ENCODE measurements around the gene TMEM9.

The TMEM9 gene

GRCh38 chr1:201154389-201155165 is at the start of gene TMEM9:
Gene TMEM9, minus strand, starts transcription at chr1:201154474. Its CDS starts 551 bp downstream, at chr1:201153923.
- peak within 1 kb of the TSS; percentile 58 for H3K4me3 ChIP-seq (ENCODE audit: low read depth, low read length)

GRCh38 chr1:201198598-201198997 is 44.3 kb upstream of the TMEM9 start:
- H3K4me3 ChIP-seq (ENCODE audit: low read depth, low read length), result no peak overlapping the region

GRCh38 chr1:201194046-201194445 is 39.8 kb upstream of the TMEM9 start:
- H3K4me3 ChIP-seq (ENCODE audit: low read depth, low read length), result no peak overlapping the region

GRCh38 chr1:201192261-201192788 is 38.1 kb upstream of the TMEM9 start:
- H3K4me3 ChIP-seq (ENCODE audit: low read depth, low read length), result no peak overlapping the region

- no peak overlapping the region for H3K4me3 ChIP-seq (ENCODE audit: low read depth, low read length)
Measured at GRCh38 chr1:201191653-201192260, 37.5 kb upstream of the TMEM9 start.

GRCh38 chr1:201190624-201191051 is 36.4 kb upstream of the TMEM9 start, which contains the start of gene IGFN1:
Gene IGFN1, plus strand, starts transcription at chr1:201190824. Its CDS starts 2,470 bp downstream, at chr1:201193294.
- H3K4me3 ChIP-seq (ENCODE audit: low read depth, low read length), result no peak within 1 kb of the TSS

- no peak overlapping the region for H3K4me3 ChIP-seq (ENCODE audit: low read depth, low read length)
Measured at GRCh38 chr1:201190005-201190404, 35.7 kb upstream of the TMEM9 start.

GRCh38 chr1:201189085-201189484 is 34.8 kb upstream of the TMEM9 start:
- no peak overlapping the region for H3K4me3 ChIP-seq (ENCODE audit: low read depth, low read length)

- H3K4me3 ChIP-seq (ENCODE audit: low read depth, low read length), result no peak overlapping the region
Measured at GRCh38 chr1:201186192-201186591, 31.9 kb upstream of the TMEM9 start.

- H3K4me3 ChIP-seq (ENCODE audit: low read depth, low read length), result no peak overlapping the region
Measured at GRCh38 chr1:201185527-201186128, 31.4 kb upstream of the TMEM9 start.

- no peak overlapping the region for H3K4me3 ChIP-seq (ENCODE audit: low read depth, low read length)
Measured at GRCh38 chr1:201185123-201185453, 30.8 kb upstream of the TMEM9 start.

- H3K4me3 ChIP-seq (ENCODE audit: low read depth, low read length), result no peak overlapping the region
Measured at GRCh38 chr1:201184307-201185122, 30.2 kb upstream of the TMEM9 start.

- H3K4me3 ChIP-seq (ENCODE audit: low read depth, low read length), result no peak overlapping the region
Measured at GRCh38 chr1:201183753-201184152, 29.5 kb upstream of the TMEM9 start.

GRCh38 chr1:201183209-201183608 is 28.9 kb upstream of the TMEM9 start:
- no peak overlapping the region for H3K4me3 ChIP-seq (ENCODE audit: low read depth, low read length)

GRCh38 chr1:201181726-201182125 is 27.5 kb upstream of the TMEM9 start:
- no peak overlapping the region for H3K4me3 ChIP-seq (ENCODE audit: low read depth, low read length)

GRCh38 chr1:201181323-201181722 is 27.0 kb upstream of the TMEM9 start:
- no peak overlapping the region for H3K4me3 ChIP-seq (ENCODE audit: low read depth, low read length)

- H3K4me3 ChIP-seq (ENCODE audit: low read depth, low read length), result no peak overlapping the region
Measured at GRCh38 chr1:201180901-201181300, 26.6 kb upstream of the TMEM9 start.

GRCh38 chr1:201180141-201180540 is 25.9 kb upstream of the TMEM9 start:
- H3K4me3 ChIP-seq (ENCODE audit: low read depth, low read length), result no peak overlapping the region

- no peak overlapping the region for H3K4me3 ChIP-seq (ENCODE audit: low read depth, low read length)
Measured at GRCh38 chr1:201178718-201179117, 24.4 kb upstream of the TMEM9 start.

- H3K4me3 ChIP-seq (ENCODE audit: low read depth, low read length), result no peak overlapping the region
Measured at GRCh38 chr1:201176940-201177339, 22.7 kb upstream of the TMEM9 start.
